ENCODE results near the gene CENATAC.

DNA sequence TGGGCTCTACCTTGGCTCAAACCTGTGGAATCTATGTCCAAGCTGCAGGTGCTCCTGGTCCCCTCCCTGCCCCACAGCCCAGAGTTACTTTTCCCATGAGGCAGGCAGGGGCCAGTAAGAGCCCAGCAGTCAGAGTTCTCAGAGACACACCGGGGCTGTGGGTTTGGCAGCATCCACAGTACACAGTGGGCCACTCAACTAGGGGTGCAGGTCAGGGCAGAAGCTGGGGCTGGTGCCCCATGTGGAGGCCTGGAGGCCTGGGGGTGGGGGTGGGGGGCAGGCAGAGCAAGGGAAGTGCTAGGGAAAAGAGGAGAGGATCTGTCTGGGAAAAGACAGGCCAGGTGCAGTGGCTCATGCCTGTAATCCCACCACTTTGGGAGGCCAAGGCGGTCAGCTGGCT lies 39.4 kb upstream of the CENATAC start:
- TF ChIP-seq POLR2A (IDR thresholded peaks at IDR 0.05) (no peak), POLR2AphosphoS5 (IDR thresholded peaks at IDR 0.05) (no peak), CTCF (IDR thresholded peaks at IDR 0.05 in 8 of 11, conservative IDR thresholded peaks at IDR 0.05 in 3 of 11) (no peak)
